Measurements from ENCODE around the gene ARHGEF10L.

Gene ARHGEF10L

GRCh38 chr1:17682400-17682799 is 142.9 kb downstream of the ARHGEF10L start:
- no peak for FAIRE-seq

GRCh38 chr1:17683598-17683997 is 144.1 kb downstream of the ARHGEF10L start:
- no peak for FAIRE-seq

- no peak for FAIRE-seq
Measured at GRCh38 chr1:17684810-17685209, 145.3 kb downstream of the ARHGEF10L start.

- FAIRE-seq: no peak
Measured at GRCh38 chr1:17686258-17686657, 146.8 kb downstream of the ARHGEF10L start.

- no peak for FAIRE-seq
Measured at GRCh38 chr1:17687145-17687544, 147.6 kb downstream of the ARHGEF10L start.

GRCh38 chr1:17688217-17688810 is 148.8 kb downstream of the ARHGEF10L start:
- FAIRE-seq: no peak

- no peak for FAIRE-seq
Measured at GRCh38 chr1:17689011-17689410, 149.5 kb downstream of the ARHGEF10L start.

GRCh38 chr1:17690906-17691634 is 151.6 kb downstream of the ARHGEF10L start:
- FAIRE-seq: no peak

- no peak for FAIRE-seq
Measured at GRCh38 chr1:17692645-17693044, 153.1 kb downstream of the ARHGEF10L start.

GRCh38 chr1:17696417-17697301 is 157.2 kb downstream of the ARHGEF10L start:
- no peak for FAIRE-seq

- FAIRE-seq: no peak
Measured at GRCh38 chr1:17697458-17697857, 158.0 kb downstream of the ARHGEF10L start.

- no peak for FAIRE-seq
Measured at GRCh38 chr1:17699581-17699980, 160.1 kb downstream of the ARHGEF10L start.

- no peak for FAIRE-seq
Measured at GRCh38 chr1:17700945-17701810, 161.7 kb downstream of the ARHGEF10L start.

- FAIRE-seq: no peak
Measured at GRCh38 chr1:17704176-17704575, 164.7 kb downstream of the ARHGEF10L start.

- FAIRE-seq: no peak
Measured at GRCh38 chr1:17706445-17706844, 166.9 kb downstream of the ARHGEF10L start.

GRCh38 chr1:17709981-17710380 is 170.5 kb downstream of the ARHGEF10L start:
- no peak for FAIRE-seq

- FAIRE-seq: no peak
Measured at GRCh38 chr1:17710889-17711576, 171.5 kb downstream of the ARHGEF10L start.

GRCh38 chr1:17711577-17711910 is 172.0 kb downstream of the ARHGEF10L start:
- FAIRE-seq: no peak

- no peak for FAIRE-seq
Measured at GRCh38 chr1:17711941-17712340, 172.4 kb downstream of the ARHGEF10L start.

- peak; percentile 69 for FAIRE-seq
Measured at GRCh38 chr1:17713993-17714392, 174.5 kb downstream of the ARHGEF10L start.

- FAIRE-seq: no peak
Measured at GRCh38 chr1:17717594-17718535, 178.4 kb downstream of the ARHGEF10L start.

Data from islet of Langerhans (tissue), 1 donor.